GM21381 (cell line): ENCODE results near the gene PTPN9.
"Not testable (repeated sequence)": the region's sequence is repeated elsewhere in the genome, so short reads cannot be mapped to it uniquely, and the experiment has no call there.

Source experiments
- ATAC-seq: cut with Tn5 transposase; IDR thresholded peaks from one replicate; pipeline ENCODE4 v1.9.1; 2021; ENCODE audit warnings: mild to moderate bottlenecking, moderate library complexity; ENCODE audit not compliant: unreplicated experiment

PTPN9 gene

GRCh38 chr15:75578948-75579920 lies at the start of gene PTPN9:
PTPN9 (minus strand) TSS chr15:75579315; CDS start chr15:75578776, 539 bp downstream.
- ATAC-seq = peak; percentile 70

GRCh38 chr15:75625542-75626347 lies 46.6 kb upstream of the PTPN9 start, which contains the start of gene SNUPN:
SNUPN (minus strand) TSS chr15:75625725; CDS start chr15:75621051, 4,674 bp downstream.
- peak; percentile 88 for ATAC-seq

GRCh38 chr15:75622505-75622904 lies 43.4 kb upstream of the PTPN9 start:
- ATAC-seq = no peak

- no peak for ATAC-seq
These were observed 41.8 kb upstream of the PTPN9 start for GRCh38 chr15:75620841-75621391.

- no peak for ATAC-seq
These were observed 41.1 kb upstream of the PTPN9 start for GRCh38 chr15:75620058-75620820.

GRCh38 chr15:75616766-75617165 lies 37.7 kb upstream of the PTPN9 start:
- ATAC-seq = no peak

GRCh38 chr15:75606711-75607699 lies 27.9 kb upstream of the PTPN9 start:
- no peak for ATAC-seq

GRCh38 chr15:75606026-75606425 lies 26.9 kb upstream of the PTPN9 start:
- ATAC-seq = no peak

GRCh38 chr15:75599401-75599800 lies 20.3 kb upstream of the PTPN9 start:
- no peak for ATAC-seq

GRCh38 chr15:75598361-75598760 lies 19.2 kb upstream of the PTPN9 start:
- ATAC-seq = no peak

GRCh38 chr15:75597667-75598341 lies 18.7 kb upstream of the PTPN9 start:
- ATAC-seq = no peak

- ATAC-seq = no peak
These were observed 17.7 kb upstream of the PTPN9 start for GRCh38 chr15:75596703-75597345.

- ATAC-seq = no peak
These were observed 15.2 kb upstream of the PTPN9 start for GRCh38 chr15:75594276-75594675.

- ATAC-seq = no peak
These were observed 12.7 kb upstream of the PTPN9 start for GRCh38 chr15:75591655-75592364.

GRCh38 chr15:75590239-75590638 lies 11.1 kb upstream of the PTPN9 start:
- ATAC-seq = no peak

- no peak for ATAC-seq
These were observed 10.0 kb upstream of the PTPN9 start for GRCh38 chr15:75589071-75589470.

- not testable (repeated sequence) for ATAC-seq
These were observed 7.3 kb upstream of the PTPN9 start for GRCh38 chr15:75586422-75586821.

GRCh38 chr15:75584121-75584520 lies 5.0 kb upstream of the PTPN9 start:
- ATAC-seq = no peak
